HG03469 (cell line): ENCODE results near the gene PDE8B.

Source experiments
- ATAC-seq: cut with Tn5 transposase; IDR thresholded peaks from one replicate; pipeline ENCODE4 v1.9.1; 2021; ENCODE audit warnings: mild to moderate bottlenecking, moderate library complexity, moderate number of reproducible peaks; ENCODE audit not compliant: unreplicated experiment

Gene PDE8B

DNA sequence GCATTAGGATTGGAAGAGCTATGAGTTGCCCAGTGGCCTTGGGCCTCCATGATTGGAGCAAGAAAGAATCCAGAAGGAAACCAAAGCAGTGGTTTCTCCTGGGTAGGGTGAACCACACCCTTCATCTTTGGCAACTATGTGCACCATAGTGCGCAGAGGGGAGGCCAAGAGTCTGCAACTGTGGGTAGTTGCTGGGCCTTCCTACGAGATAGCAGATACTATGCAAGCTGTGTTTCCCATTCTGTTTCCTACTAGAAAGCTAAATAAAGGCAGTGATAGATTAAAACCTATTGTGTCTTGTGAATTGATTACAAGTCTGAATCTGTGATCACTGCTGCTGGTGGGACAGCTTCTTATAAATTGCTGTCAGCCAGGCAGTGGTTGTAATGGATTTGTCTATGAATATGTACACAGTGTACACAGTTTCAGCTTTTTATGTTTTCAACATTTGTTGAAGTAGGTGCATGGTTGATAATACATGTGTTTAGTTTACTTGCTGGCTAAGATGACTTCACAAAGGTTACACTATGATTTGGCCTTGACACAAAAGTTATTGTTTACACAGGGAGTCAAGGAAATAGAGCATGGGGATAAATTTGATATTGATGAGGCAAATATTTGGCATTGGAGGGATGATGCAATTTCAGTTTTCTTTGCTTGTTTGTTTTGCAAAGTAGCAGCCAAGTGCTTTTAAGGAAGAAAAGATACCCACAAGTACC is 23.7 kb upstream of the PDE8B start:
- ATAC-seq, result no peak

DNA sequence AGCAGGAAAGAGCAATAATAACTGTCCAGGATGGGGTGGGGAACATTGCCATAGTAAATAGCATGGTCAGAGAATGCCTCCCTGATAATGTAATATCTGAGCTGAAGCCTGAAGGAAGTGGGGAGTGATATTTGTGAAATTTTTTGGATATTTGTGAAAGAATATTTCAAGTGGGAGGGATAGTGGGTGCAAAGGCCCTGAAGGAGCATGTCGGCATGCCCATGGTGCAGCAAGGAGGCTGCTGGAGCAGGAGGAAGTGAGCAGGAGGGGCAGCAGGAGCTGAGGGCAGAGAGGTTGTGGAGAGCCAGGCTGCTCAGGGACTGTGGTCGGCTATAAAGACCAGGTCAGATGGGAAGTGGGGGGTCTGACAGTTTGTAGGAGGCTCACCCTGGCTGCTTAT is 21.1 kb upstream of the PDE8B start:
- no peak for ATAC-seq

GRCh38 chr5:77192441-77193050 is 17.9 kb upstream of the PDE8B start:
- ATAC-seq, result no peak

DNA sequence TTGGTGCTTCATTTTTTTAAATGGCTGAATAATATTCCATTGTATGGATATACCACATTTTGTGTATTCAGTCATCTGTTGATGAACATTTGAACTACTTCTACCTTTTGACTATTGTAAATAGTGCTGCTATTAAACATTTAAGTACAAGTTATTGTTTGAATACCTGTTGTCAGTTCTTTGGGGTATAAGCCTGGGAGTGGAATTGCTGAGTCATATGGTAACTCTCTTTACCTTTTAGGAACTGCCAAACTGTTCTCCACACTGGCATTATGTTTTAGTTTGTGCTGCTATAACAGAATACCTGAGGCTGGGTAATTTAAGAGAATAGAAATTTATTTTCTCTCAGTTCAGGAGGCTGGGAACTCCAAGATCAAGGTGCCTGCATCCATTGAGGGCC is 15.7 kb upstream of the PDE8B start:
- no peak for ATAC-seq

GRCh38 chr5:77197840-77198554 is 12.5 kb upstream of the PDE8B start:
- ATAC-seq, result no peak

DNA sequence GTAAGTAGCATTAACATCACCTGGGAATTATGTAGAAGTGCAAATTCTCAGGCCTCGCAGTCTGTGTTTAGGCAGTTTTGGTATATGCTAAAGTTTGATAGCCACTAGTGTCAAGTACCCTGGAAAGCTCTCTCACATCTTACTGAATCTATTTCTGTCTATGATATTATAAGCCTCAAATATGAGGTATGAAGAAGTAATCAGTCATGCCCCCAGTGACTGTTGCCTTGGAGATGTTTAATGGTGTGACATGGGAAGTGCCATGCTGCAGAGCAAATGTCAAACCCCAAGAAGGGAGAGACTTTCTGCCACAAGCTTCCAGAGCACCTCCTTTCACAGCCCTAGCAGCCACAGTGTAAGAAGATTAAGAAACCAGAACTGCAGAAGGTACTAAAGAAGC is 9.8 kb upstream of the PDE8B start:
- no peak for ATAC-seq

DNA sequence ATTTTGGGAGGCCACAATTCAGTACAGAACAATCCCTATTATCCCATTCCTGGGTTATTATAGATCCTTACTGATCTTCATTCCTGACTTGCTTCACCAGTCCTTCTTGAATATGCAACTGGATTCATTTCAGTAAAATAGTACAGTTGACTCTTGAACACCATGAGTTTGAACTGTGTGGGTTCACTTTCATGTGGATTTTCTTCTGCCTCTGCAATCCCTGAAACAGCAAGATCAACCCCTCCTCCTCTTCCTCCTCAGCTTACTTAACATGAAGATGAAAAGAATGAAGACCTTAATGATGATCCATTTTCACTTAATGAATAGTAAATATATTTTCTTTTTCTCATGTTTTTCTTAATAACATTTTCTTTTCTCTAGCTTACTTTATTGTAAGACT is 8.3 kb upstream of the PDE8B start:
- ATAC-seq, result no peak

DNA sequence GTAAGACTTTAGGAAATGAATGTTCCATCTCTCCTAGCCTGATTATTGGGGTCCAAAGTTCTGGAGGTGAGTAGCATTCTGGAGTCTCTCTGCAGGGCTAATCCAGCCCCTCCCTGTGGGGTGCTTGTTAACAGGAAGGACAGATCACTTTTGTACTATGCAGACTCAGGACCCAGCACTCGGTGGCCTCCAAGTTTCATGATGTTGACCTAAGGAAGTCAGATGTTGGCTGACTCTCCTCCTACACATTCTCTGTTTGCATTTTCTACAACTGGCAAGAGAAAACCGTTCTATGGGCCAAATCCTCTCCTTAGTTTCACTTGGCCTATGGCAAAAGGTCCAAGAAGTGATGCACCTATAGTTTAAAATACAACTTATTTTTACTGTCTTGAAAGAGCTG is 5.5 kb upstream of the PDE8B start:
- no peak for ATAC-seq

GRCh38 chr5:77208507-77209163 is 1.8 kb upstream of the PDE8B start:
- no peak for ATAC-seq

DNA sequence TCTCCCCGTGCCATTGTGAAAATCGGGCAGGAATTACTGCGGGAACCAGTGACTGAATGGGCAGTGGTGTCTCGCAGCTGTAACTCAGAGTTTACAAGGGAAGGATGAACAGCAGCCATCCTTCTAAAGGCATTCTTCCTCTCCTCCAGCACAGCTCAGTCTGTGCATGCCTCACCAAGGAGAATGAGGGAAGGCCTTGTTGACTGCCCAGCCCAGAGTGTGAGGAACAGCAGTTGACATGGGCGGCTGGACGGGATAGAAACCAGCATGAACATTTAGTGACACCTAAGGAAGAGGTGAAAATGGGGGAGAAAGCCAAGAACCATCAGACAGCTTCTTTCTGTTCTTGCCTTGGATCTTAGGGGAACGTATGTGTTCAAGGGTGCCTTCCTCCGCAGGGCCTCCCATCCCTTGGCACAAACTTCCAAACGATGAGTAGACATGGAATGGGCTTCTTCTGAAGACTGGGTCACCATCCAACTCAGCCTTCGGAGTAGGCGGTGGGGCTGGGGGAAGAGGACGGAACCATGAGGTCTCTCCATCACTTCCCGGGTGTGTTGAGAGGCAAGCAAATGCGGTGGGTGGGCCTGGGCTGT is 887 bp upstream of the PDE8B start:
- no peak for ATAC-seq

DNA sequence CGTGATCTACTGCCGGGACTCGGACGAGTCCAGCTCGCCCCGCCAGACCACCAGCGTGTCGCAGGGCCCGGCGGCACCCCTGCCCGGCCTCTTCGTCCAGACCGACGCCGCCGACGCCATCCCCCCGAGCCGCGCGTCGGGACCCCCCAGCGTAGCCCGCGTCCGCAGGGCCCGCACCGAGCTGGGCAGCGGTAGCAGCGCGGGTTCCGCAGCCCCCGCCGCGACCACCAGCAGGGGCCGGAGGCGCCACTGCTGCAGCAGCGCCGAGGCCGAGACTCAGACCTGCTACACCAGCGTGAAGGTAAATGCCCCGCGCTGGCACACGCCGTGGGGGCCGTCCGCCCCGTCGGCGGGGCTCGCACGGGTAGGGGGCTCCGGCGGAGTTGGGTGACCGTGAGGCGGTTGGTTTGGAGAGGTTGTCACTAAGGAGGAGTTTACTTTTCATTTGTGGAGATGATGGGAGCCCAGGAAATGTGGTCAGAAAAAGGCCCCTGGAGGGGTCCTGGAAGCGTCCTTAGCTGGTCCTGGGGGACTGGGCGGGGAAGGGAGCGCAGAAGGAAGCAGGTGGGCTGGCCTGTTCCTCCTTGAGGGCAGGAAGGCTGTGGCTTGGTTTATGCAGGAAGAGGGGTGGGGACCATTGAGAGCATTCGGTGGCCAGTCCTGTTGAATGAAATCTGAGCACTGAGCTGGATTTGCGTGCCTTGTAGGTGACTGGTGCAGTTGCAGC is 647 bp downstream of the PDE8B start:
- no peak for ATAC-seq

GRCh38 chr5:77211691-77212047 is 1.2 kb downstream of the PDE8B start:
- no peak for ATAC-seq

DNA sequence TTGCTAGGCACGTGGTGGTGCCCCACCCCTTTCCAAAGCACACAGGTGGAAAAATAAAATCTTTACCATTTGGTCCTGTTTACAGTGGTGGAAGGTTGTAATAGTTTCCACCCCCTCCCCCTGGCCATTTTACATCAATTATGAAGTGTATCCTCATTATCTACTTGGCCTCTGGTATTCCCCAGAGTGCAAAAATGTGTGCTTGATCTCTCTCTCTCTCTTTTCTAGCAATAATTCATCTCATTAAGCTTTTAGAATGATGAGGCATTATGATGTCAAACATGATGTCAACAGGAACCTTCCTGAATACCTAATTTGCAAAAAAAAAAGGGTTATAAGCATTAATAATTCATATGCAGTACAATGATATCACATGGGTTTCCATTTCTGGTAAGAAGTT is 3.1 kb downstream of the PDE8B start:
- ATAC-seq, result no peak

GRCh38 chr5:77214151-77214550 is 3.7 kb downstream of the PDE8B start:
- ATAC-seq, result no peak

- no peak for ATAC-seq
These were observed 7.8 kb downstream of the PDE8B start for GRCh38 chr5:77218263-77218662.

GRCh38 chr5:77221115-77221514 is 10.6 kb downstream of the PDE8B start:
- no peak for ATAC-seq

DNA sequence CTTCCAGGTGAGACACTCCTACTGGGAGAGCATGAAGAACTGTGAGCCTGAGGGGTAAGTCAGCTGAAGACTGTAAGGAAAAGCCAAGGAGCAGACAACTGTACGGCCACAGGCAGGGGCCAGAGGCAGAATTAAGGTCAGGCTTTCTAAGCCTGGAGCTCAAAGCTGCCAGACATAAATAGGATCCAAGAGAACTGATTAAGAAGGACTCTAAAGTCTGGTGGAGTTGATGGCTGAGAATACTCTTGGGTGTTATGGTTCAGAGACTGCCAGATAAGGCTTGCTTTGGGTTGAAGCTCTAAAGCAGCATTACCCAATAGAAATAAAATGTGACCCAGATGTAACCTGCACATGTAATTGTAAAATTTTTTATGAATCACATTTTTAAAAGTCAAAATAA is 12.2 kb downstream of the PDE8B start:
- ATAC-seq, result no peak

- no peak for ATAC-seq
These were observed 13.2 kb downstream of the PDE8B start for GRCh38 chr5:77223653-77224052.

- no peak for ATAC-seq
These were observed 14.3 kb downstream of the PDE8B start for GRCh38 chr5:77224672-77225355.

- ATAC-seq, result no peak
These were observed 15.1 kb downstream of the PDE8B start for GRCh38 chr5:77225531-77225930.
